ENCODE results near the gene WNT10A. TPM values are rescaled to one million over a fixed set of nuclear protein-coding genes. Genes with fewer than 3 reads are reported as not detected.

Gene WNT10A
- total RNA-seq, 4 donors from 2014 or later = 0.15 to 0.97 TPM; not detected in 2

GRCh38 chr2:218876562-218877219, 4.0 kb upstream of the WNT10A start:
- Histone ChIP-seq H3K4me3 (no peak overlapping the region), H3K36me3 (no peaks in the 10 kb centered on the region), H3K27ac (no peak overlapping the region), H3K9me3 (no peaks in the 10 kb centered on the region), H3K27me3 (peaks cover 11 to 43% of the 10 kb centered on the region in 2 donors), H3K4me1 (no peaks in the 10 kb centered on the region)
- DNase-seq = peak; percentile 49 to 58
- intact Hi-C loops (cut with DNase I; ENCODE audit: low total_unique reads) = no loop called here
- TF ChIP-seq CTCF (IDR thresholded peaks at IDR 0.05) (peak; percentile 73 to 89 (median 79)), POLR2A (IDR thresholded peaks at IDR 0.05) (no peak)

GRCh38 chr2:218877331-218877730, 3.3 kb upstream of the WNT10A start:
- no peaks in the 10 kb centered on the region for H3K36me3 ChIP-seq
- H3K4me3 ChIP-seq = no peak overlapping the region
- H3K27ac ChIP-seq = no peak overlapping the region
- H3K27me3 ChIP-seq = peaks cover 11 to 40% of the 10 kb centered on the region in 2 donors
- H3K4me1 ChIP-seq = no peaks in the 10 kb centered on the region
- no peak for DNase-seq
- TF ChIP-seq CTCF (IDR thresholded peaks at IDR 0.05) = no peak
- intact Hi-C loops (cut with DNase I; ENCODE audit: low total_unique reads) = no loop called here
- no peaks in the 10 kb centered on the region for H3K9me3 ChIP-seq

DNA sequence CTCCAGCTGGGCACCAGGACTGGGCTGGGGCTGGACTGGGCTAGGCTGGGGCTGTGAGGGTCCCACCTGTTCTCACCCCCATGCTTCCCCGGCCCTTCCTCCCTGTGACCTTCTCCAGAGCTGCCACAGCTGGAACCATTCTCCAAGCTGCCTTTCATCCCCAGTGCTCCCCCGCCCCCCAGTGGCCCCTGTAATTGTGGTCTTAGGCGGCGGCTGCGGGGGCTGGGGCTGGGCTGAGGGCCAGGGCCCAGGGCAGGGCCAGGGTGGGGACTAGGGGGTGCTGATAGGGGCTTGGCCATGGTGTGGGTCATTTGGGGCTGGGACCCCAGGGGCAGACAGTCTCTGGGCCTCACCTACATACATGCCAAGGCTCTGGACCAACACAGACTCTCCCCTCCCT, 2.8 kb upstream of the WNT10A start:
- Histone ChIP-seq H3K9me3 (no peaks in the 10 kb centered on the region), H3K27me3 (peaks cover 11 to 35% of the 10 kb centered on the region in 2 donors), H3K36me3 (no peaks in the 10 kb centered on the region), H3K4me3 (no peak overlapping the region), H3K27ac (no peak overlapping the region), H3K4me1 (no peaks in the 10 kb centered on the region)
- no peak for DNase-seq
- TF ChIP-seq POLR2A (IDR thresholded peaks at IDR 0.05) (no peak), CTCF (IDR thresholded peaks at IDR 0.05) (no peak)
- intact Hi-C loops (cut with DNase I; ENCODE audit: low total_unique reads) = no loop called here

GRCh38 chr2:218878486-218878885, 2.2 kb upstream of the WNT10A start:
- Histone ChIP-seq H3K27ac (no peak overlapping the region), H3K4me3 (no peak overlapping the region), H3K4me1 (peaks cover 0 to 5% of the 10 kb centered on the region in 2 donors), H3K36me3 (no peaks in the 10 kb centered on the region), H3K9me3 (no peaks in the 10 kb centered on the region), H3K27me3 (peaks cover 11 to 30% of the 10 kb centered on the region in 2 donors)
- no peak for TF ChIP-seq CTCF (IDR thresholded peaks at IDR 0.05)
- TF ChIP-seq POLR2A (IDR thresholded peaks at IDR 0.05) = no peak
- intact Hi-C loops (cut with DNase I; ENCODE audit: low total_unique reads) = no loop called here
- no peak for DNase-seq

DNA sequence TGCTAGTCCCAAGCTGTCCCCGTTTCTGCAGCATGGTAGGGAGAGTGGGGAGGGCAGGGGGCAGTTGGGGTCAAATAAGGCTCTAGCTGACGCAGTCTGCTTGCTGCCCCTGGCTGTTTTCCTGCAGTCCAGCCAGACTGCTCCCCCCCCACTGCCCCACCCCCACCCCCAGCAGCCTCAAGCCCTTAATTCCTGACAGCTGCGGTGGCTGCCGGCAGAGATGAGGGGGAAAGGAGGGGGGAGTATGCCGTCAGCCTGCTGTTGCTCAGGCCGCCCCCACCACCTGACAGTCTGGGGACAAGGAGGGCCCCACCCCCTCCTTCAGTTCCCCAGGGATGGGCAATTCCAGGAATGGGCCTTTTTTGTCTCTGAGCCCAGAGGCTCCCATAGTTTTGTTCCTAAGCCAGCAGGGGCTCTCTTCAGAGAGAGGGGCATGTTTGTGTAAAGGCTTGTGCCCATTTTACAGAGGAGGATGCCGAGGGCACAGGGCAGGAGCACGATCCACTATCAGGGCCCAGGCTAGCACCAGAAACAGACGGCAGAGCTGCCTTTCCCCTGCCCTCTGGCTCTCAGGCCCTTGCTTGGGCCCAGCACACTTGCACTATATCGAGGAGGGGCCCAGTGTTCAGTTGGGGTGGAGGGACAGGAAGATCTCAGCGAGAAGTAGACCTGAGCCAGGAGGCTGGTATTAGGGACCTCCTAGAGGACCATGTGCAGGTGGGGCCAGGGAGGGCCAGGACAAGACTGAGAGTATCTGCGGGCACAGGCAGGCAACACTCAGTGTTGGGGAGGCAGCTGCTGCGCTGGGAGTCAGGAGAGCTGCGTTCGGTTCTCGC, 1.5 kb upstream of the WNT10A start:
- Histone ChIP-seq H3K27ac (no peak overlapping the region), H3K27me3 (peaks cover 11 to 30% of the 10 kb centered on the region in 2 donors)
- TF ChIP-seq CTCF (IDR thresholded peaks at IDR 0.05) = no peak
- TF ChIP-seq POLR2A (IDR thresholded peaks at IDR 0.05) = no peak

More for the DNA sequence above, 1.5 kb upstream of the WNT10A start:
- intact Hi-C loops (cut with DNase I; ENCODE audit: low total_unique reads) = no loop called here
- H3K4me1 ChIP-seq = peaks cover 0 to 12% of the 10 kb centered on the region in 2 donors
- H3K9me3 ChIP-seq = no peaks in the 10 kb centered on the region
- no peaks in the 10 kb centered on the region for H3K36me3 ChIP-seq
- H3K4me3 ChIP-seq = no peak overlapping the region
- no peak for DNase-seq
